NCI-H510A (cell line): ENCODE measurements around the gene MYO7B.

Source experiments
- DNase-seq: peaks from one replicate; lab custom pipeline; 2025; lab: John Stamatoyannopoulos, UW

The MYO7B gene

DNA sequence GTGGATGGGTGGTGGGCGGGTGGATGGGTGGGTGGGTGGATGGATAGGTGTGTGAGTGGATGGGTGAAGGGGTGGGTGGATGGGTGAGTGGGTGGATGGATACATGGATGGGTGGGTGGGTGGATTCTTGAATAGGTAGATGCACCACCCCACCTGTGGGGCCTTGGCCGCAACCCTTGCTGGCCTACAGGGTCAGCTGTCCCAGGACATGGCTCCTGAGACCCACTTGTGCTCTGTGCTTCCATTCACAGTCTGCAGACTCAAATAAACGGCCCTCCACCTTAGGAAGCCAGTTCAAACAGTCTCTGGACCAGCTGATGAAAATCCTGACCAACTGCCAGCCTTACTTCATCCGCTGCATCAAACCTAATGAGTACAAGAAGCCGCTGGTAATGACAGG lies 54.4 kb downstream of the MYO7B start:
- no peak for DNase-seq

DNA sequence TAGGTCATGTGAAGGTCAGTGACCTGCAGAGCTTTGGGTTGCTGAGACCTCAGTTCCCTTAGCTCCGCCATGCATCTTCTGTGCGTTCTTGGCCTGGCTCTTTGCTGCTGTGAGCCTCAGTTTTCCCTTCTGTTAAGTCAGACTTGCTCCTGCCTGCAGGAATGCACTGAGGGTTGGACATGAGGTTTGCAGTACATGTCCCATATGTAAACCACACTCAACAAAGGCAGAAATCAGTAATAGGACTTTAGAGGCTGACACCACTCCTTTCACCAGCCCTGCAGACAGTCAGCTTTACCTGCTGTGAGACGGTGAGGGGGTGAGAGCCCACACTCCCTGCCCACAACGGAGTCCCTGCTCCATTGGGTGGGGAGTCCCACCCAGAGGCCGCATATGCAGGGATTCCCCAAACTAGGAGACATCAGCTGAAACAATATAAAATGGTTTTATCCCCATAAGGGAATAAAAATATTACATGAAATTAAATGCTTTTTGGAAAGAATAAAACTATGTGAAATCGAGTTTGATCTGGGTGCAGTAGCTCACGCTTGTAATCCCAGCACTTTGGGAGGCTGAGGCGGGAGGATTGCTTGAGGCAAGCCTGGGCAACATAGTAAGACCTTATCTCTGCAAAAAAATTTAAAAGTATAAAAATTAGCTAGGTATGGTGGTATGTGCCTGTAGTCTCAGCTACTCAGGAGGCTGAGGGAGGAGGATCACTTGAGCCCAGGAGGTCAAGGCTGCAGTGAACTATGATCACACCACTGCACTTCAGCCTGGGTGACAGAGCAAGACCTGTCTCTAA lies 55.1 kb downstream of the MYO7B start:
- DNase-seq = no peak

DNA sequence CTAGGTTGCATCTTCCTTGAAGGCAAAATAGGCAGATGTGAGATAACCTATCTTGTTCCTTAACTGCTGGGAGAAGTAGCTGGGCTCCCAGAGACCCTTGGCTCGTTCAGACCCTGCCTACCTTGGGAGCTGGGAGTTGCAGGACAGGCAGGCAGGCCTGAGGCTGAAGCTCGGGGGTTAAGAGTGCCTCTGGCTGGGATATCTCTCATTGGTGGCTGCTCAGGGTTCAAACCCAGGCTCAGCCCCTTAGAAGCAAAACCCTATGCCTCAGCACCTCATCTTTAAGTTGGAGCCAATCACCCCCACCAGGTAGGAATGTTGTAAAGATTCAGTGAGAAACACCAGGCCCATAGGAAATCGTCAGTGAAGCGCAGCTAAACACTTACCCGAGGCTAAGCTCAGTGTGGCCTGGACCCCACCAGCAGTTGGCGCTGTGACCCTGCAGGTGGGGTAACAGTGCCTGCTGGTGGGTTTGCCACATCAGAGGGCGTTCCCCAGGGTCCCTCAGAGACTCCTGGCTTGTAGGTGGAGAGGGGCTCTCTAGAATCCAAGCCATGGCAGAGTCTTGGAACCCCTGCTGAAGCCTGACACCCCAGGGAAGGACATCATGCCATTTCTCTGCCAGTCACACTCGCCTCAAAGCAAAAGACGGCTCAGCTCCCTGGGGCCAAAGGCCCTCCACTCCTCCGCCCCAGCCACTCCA lies 55.9 kb downstream of the MYO7B start:
- DNase-seq = peak; percentile 12

DNA sequence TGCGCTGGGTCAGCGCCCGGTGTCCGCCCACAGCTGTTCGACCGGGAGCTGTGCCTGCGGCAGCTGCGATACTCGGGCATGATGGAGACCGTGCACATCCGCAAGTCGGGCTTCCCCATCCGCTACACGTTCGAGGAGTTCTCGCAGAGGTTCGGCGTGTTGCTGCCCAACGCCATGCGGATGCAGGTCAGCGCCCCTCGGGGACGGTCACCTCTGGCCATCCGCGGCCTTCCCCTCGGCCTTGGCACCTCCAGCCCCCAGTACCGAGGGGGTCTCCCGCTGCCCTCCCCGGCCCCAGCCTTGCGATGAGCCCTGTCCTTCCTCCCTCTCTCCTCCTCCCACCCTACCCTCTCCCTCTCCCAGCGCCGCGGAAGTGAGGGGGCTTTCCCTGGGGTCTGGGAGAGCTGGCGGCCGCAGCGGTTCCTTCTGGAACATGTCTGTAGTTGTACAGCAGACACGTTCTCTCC lies 57.3 kb downstream of the MYO7B start:
- DNase-seq = no peak

DNA sequence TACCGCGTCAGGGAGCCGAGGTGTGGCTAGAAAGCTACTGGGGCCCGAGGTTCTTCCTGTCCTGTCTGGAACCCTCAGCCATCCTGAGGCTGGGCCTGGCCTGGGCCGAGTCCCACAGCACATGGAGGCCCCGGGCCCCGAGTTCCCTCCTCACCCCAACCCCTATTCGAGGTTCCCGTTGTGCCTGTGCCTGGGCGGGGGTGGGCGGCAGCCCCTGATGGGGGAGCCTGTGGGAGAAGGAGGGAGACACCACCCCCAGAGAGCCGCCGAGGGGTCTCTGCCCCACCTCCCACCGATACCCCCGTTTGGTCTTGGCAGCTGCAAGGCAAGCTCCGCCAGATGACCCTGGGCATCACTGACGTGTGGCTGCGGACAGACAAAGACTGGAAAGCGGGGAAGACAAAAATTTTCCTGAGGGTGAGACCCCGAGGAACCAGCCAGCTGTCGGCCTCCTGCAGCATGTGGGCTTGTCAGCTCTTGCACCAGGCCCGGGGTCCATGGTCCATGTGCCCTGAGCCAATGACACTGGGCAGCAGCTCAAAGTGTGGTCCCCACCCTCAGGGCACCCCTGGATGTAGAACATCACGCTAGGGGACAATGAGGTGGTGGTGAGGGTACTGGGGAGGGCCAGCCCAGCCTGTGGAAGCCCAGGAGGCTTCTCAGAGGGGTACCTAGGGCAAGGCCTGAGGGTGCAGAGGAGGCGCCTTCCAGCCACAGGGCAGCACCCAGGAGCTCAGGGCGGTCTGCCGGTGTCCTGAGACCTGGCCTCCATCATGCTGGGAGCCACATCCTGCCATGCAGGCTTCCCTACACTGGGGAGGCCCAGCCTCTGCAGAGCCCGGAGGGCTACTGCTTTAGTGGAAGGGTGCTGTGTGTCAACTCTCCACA lies 58.0 kb downstream of the MYO7B start:
- DNase-seq = no peak

DNA sequence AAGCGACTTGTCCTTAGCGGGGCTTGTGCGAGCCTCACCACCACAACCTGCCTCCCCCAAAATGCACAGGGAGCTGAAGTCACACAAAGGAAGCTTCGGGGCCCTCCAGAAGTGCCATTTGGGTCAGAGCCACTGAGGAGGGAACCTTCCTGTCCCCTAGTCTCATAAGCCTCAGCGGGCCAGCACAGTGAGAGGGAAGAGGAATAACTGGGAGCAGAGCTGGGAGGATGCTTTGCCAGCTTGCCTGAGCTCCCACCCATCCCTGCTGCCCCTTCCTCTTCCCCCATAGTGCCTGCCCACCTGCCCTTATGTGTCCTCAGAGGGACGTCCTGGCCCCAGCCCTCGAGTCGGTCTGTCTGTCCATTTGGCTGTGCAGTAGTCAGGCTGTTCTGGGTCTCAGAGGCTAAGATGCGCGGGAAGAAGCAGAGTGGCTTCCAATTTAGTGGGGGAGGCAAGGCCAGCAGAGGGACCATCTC lies 58.7 kb downstream of the MYO7B start:
- DNase-seq = no peak

DNA sequence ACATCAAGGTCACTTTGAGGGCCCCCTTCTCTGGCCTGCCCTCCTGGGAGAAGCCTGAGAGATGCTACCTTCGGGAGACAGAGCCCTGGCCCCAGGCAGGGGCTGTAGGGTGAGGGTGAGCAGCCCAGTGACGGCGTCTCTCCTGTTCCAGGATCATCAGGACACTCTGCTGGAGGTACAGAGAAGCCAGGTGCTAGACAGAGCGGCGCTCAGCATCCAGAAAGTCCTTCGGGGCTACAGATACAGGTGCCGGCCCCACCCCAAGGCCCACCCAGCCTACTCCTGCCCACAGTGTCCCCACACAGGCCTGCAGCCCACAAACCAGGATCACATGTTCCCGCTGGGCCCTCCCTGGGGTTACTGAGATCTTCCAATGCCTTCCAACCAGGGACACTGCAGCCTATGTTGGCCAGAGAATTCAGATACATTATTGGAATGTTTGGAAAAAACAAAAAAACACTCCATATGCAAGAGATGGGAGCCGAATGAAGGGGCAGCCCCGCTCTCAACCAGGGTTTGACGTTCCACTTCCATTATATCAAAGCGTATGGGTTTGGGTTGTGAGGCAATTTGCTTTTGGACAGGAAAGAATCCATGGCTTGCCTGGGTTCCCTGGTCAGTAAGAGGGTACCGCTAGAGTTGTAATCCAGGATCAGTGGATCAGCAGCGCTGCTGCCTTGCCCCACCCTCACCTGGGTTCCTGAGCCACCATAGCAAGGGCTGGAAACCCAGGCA lies 61.0 kb downstream of the MYO7B start:
- DNase-seq = no peak

DNA sequence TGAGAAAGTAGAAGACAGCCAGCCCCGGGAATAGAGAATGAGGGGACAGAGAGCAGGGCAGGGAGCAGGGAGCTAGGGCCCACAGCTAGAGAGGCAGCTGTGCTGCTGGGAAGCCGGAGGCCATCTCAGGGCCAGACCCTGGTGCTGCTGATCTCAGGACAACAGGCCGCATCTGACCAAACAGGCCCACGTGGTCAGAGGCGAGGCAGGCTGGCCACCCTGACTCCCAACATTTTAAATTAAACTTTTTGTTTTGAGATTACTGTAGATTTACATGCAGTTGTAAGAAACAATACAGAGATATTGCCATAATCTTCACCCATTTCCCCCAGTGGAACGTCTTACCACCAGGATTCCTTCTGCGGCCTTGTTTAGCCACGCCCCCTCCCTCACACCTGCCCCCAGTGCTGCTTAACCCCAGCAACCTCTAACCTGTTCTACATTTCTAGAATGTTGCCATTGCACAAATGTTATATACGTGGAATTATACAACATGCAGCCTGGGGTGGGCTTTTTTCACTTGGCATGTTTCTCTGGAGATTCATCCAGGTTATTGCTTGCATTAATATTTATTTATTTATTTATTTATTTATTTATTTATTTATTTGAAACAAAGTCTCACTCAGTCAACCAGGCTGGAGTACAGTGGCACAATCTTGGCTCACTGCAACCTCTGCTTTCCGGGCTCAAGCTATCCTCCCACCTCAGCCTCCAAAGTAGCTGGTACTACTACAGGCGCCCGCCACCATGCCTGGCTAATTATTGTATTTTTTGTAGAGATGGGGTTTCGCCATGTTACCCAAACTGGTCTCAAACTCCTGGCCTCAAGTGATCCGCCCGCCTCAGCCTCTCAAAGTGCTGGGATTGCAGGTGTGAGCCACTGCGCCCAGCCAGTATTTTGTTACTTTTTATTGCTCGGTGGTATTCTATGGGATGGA lies 61.8 kb downstream of the MYO7B start:
- DNase-seq = no peak

DNA sequence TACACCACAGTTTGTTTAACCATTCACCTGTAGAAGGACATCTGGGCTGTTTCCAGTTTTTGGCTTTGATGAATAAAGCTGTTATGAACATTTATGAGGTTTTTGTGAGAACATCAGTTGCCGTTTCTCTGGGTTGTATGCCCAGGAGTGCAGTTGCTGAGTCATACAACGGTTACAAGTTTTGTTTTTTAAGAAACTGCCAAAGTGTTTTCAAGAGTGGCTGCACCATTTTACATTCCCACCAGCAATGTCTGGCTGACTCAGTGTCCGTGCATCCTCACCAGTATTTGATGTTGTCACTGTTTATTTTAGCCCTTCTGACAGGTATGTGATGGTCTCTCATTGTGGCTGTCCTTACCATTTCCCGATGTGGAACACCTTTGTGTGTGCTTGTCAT lies 62.5 kb downstream of the MYO7B start:
- no peak for DNase-seq

DNA sequence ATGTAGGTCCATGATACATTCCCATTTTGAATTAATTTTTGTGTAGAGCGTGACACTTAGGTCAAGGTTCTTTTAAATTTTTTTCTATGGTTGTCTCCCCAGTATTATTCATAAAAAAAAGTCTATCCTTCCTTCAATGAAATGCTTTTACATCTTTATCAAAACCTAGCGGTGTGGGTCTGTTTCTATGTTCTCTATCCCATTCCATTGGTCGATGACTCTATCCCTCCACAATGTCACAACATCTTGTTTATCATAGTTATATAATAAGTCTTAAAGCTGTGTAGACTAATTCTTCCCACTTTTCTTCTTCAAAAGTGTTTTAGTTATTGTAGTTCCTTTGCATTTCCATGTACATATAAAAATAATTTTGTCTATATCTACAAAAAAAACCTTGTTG lies 63.2 kb downstream of the MYO7B start:
- DNase-seq = no peak

DNA sequence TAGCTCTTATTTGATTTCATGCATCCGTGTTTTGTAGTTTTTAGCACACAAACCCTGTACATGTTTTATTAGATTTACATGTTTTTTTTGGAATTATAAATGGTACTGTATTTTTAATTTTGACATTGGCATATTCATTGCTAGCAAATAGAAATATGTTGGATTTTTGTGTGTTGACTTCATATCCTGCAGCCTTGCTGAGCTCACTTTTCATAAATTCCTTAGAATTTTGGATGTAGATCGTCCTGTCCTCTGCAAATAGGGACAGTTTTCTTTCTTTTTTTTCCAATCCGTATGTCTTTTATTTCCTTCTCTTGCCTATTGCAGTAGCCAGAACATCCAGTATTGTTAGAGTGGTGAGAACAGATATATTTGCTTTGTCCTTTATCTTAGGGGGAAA lies 63.7 kb downstream of the MYO7B start:
- no peak for DNase-seq

DNA sequence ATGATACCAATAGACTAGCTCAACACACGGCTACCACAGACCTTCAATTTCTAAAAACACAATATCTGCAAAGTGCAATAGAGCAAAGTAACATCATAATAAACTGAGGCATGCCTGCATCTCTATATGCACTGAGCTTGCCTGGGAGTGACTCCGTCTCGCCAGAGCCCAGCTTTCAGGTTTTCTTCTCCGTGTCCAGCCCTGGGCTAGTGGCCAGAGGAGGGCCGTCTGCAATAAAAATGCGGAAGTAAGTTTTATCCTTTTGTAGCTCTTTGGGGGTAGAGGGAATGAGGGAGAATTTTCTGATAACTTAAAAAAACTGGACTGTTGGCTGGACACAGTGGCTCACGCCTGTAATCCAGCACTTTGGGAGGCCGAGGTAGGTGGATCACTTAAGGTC lies 69.5 kb downstream of the MYO7B start:
- DNase-seq = no peak

DNA sequence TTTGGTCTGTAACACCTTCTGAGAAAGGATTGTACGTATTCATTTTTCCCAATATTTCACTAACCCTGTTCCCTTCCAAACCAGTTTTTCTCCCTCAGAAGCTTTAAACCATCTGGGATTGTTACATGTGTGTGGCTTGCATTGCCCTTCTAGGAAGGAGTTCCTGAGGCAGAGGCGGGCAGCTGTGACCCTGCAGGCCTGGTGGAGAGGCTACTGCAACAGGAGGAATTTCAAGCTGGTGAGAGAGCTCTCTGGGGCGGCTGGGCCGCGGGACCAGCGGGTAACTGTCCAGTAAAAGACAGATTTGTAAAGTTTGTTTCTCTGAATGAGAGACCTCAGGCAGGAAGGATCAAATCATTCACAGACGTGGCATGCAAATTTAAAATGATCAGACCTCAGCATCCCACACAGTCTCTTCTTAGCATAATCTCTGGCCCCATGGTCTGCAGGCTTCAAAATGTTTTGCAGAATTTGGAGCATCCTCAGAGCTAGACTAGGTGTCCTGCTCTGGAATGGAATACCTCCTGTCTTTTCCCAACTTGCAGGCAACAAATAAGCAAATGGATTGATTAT lies 70.3 kb downstream of the MYO7B start:
- DNase-seq = no peak

DNA sequence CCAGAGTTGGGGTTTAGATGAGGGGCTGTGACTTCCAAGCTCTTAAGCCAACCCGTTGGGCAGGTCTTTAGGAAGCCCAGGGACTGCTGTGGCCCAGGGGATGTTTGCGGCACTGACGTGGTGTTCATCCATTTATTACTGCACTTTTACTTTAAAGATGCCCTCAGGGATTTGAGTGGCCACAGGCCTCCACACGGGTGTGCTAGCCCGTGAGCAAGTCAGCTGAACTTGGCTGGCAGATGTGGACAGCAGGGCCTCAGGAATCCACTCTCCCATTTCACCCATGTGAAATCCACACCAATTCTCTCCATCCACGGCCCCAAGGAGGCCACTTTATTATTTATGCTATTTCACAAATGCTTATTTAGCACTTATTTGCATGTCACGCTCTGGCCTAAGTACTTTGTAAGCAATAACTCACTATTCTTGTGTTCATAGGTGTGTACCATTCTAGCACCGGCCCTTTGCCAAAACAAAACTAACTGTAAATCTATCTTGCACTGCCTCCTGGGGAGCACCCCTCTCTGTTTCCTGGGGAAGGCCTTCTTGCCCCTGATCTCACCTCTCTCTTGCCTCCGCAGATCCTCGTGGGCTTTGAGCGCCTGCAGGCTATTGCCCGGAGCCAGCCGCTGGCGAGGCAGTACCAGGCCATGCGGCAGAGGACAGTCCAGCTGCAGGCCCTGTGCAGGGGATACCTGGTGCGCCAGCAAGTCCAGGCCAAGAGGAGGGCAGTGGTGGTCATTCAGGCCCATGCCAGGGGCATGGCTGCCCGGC lies 71.3 kb downstream of the MYO7B start:
- no peak for DNase-seq

DNA sequence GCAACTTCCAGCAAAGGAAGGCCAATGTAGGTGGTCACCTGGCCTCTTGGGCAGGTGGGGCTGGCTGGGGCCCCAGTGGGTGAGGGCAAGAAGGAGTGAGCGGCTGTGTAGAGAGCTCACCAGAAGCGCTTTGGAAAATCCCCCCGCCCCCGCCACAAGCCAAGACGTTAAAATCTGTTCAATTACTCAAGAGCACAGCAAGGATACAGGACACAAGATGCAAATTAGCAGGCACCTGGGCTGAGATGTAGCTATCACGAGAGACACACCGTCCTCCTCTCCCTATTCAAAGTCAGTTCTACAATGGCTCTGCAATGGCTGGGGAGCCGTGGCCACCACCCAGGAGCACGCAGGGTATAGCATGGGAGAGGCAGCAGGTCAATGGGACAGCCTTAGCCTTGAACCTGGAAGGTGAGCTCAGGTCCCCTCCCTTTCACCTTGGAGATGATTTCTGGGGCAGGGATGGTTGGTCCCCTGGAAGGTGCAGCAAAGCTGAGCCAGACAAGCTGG lies 72.0 kb downstream of the MYO7B start:
- DNase-seq = no peak

DNA sequence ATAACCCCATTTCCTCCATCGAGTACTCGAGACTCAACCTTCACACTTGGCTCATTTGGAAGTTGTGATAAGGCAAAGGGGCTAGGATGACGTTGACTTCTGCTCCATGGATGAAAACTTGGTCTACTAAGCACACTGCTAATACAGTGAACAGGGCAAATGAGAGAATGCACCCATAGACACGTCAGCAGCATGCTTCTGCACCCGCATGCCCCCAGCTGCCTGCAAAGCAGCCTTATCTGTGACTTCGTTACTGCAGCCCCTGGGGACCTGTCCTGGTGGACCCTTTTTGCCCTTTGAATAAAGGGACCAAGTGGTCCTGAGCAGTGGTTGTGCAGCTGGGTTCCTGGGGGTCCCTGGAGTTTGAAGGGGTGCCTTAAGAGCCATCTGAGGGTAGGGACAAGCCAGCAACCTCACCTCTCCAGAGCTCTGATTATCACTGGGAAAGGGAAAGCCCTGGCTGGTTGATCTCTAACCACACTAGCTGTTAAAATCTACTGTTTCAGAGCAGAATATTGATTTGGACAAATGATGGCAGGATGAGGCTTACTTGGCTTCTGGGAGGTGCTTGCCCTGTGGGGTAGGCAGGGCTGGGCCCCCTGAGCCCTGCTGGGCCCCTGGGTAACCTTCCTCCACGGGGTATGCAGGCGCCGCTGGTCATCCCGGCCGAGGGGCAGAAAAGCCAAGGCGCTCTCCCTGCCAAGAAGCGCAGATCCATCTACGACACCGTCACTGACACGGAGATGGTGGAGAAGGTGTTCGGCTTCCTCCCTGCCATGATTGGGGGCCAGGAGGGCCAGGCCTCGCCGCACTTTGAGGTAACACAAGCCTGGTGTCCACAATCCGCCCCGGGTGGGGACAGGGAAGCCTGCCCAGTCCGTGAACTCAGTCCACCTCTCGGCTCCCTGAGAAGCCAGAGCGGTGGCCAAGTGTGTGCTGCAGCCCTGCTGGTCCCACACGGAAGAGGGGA lies 72.9 kb downstream of the MYO7B start:
- DNase-seq = no peak

DNA sequence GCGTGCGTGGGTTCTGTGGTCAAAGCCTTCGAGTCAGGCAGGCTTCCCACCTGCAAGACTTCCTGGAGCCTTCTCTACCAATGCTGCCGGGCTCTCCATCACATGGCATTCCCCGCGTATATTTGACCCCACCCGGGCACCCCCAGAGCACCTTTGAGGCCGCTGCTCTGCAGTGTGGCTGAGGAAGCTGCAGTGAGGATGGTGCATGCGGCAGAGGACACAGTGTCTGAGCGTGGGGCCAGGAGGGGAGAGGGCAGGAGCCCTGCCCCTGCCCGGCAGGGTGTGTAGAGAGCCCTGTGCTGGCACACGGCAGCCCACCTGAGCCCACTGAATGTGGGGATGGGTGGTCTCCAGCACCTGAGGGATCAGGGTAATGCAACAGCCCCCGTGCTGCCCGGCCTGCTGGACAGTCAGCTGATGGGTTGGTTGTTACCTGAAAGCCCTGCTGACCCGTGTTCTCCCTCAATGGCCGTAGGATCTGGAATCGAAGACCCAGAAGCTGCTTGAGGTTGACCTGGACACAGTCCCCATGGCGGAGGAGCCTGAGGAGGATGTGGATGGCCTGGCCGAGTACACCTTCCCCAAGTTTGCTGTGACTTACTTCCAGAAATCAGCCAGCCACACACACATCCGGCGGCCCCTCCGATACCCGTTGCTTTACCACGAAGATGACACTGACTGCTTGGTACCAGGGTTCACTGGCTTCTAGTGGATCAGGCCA lies 73.7 kb downstream of the MYO7B start:
- DNase-seq = no peak
